H9 (cell line): ENCODE data around the gene ARG1. TPM values are rescaled to one million over a fixed set of nuclear protein-coding genes. Genes with fewer than 3 reads are reported as not detected.

Source experiments
- DNase-seq: peaks from one replicate; pipeline ENCODE4 v3.0.0-alpha.2; 2017
- H2AFZ ChIP-seq: one replicate; pipeline ENCODE4 v1.6.1; 2013; ENCODE audit warnings: mild to moderate bottlenecking, low read length, control low read depth, moderate library complexity
- H2AK5ac ChIP-seq: 2 replicates; pipeline ENCODE4 v1.6.1; 2013; ENCODE audit warnings: low read length, control low read depth, mixed read lengths; ENCODE audit not compliant: insufficient read length
- H2BK120ac ChIP-seq: one replicate; pipeline ENCODE4 v1.6.1; 2013; ENCODE audit warnings: low read depth, mild to moderate bottlenecking, low read length, control low read depth, inconsistent platforms; ENCODE audit not compliant: poor library complexity, severe bottlenecking
- H2BK12ac ChIP-seq: 2 replicates; pipeline ENCODE4 v1.6.1; 2013; ENCODE audit warnings: low read length, control low read depth, mixed read lengths, low read depth; ENCODE audit not compliant: insufficient read length
- H2BK15ac ChIP-seq: 2 replicates; pipeline ENCODE4 v1.6.1; 2013; ENCODE audit warnings: low read depth, low read length, control low read depth
- H2BK20ac ChIP-seq: one replicate; pipeline ENCODE4 v1.6.1; 2013; ENCODE audit warnings: low read depth, mild to moderate bottlenecking, low read length, control low read depth, inconsistent platforms; ENCODE audit not compliant: poor library complexity, severe bottlenecking
- H2BK5ac ChIP-seq: 2 replicates; pipeline ENCODE4 v1.6.1; 2013; ENCODE audit warnings: low read length, control low read depth, mixed read lengths; ENCODE audit not compliant: insufficient read length
- H3K14ac ChIP-seq: 2 replicates; pipeline ENCODE4 v1.6.1; 2013; ENCODE audit warnings: low read length, control low read depth; ENCODE audit not compliant: insufficient read depth
- H3K18ac ChIP-seq: 2 replicates; pipeline ENCODE4 v1.6.1; 2013; ENCODE audit warnings: low read depth, mild to moderate bottlenecking, mixed read lengths, low read length, control low read depth; ENCODE audit not compliant: insufficient read length
- H3K23ac ChIP-seq: 2 replicates; pipeline ENCODE4 v1.6.1; 2013; ENCODE audit warnings: low read length, control low read depth, mixed read lengths, low read depth; ENCODE audit not compliant: insufficient read length
- H3K23me2 ChIP-seq: 2 replicates; pipeline ENCODE4 v1.6.1; 2013; ENCODE audit warnings: low read depth, mild to moderate bottlenecking, mixed read lengths, low read length, control low read depth; ENCODE audit not compliant: insufficient read length, poor library complexity, severe bottlenecking
- H3K27ac ChIP-seq: 2 replicates; pipeline ENCODE4 v1.5.1; 2013; ENCODE audit warnings: low read length, control low read depth, mixed read lengths, low read depth; ENCODE audit not compliant: insufficient read length
- H3K27me3 ChIP-seq: 2 replicates; pipeline ENCODE4 v1.6.1; 2013; ENCODE audit warnings: low read length, control low read depth, inconsistent platforms; ENCODE audit not compliant: insufficient read depth
- H3K4ac ChIP-seq: 2 replicates; pipeline ENCODE4 v1.6.1; 2013; ENCODE audit warnings: low read depth, mild to moderate bottlenecking, control low read depth, inconsistent platforms, low read length, moderate library complexity
- H3K4me1 ChIP-seq: 2 replicates; pipeline ENCODE4 v1.6.1; 2013; ENCODE audit warnings: low read length, control low read depth, inconsistent platforms; ENCODE audit not compliant: insufficient read depth
- H3K4me2 ChIP-seq: 2 replicates; pipeline ENCODE4 v1.6.1; 2013; ENCODE audit warnings: low read length, control low read depth, mixed read lengths; ENCODE audit not compliant: insufficient read length, insufficient read depth
- H3K56ac ChIP-seq: 2 replicates; pipeline ENCODE4 v1.6.1; 2013; ENCODE audit warnings: low read depth, mild to moderate bottlenecking, mixed read lengths, low read length, control low read depth; ENCODE audit not compliant: insufficient read length
- H3K79me1 ChIP-seq: 2 replicates; pipeline ENCODE4 v1.6.1; 2013; ENCODE audit warnings: low read depth, mild to moderate bottlenecking, moderate library complexity, low read length, control low read depth, inconsistent platforms; ENCODE audit not compliant: insufficient read depth, poor library complexity, severe bottlenecking
- H3K79me2 ChIP-seq: 2 replicates; pipeline ENCODE4 v1.6.1; 2013; ENCODE audit warnings: low read length, control low read depth, inconsistent platforms; ENCODE audit not compliant: insufficient read depth
- H3K9ac ChIP-seq: 2 replicates; pipeline ENCODE4 v1.6.1; 2013; ENCODE audit warnings: low read length, control low read depth, mixed read lengths; ENCODE audit not compliant: insufficient read length; ENCODE audit errors: extremely low read depth
- H3K9me3 ChIP-seq: one replicate; pipeline ENCODE4 v1.6.1; 2013; ENCODE audit warnings: low read depth, low read length, inconsistent platforms; ENCODE audit not compliant: control insufficient read depth
- H3T11ph ChIP-seq: one replicate; pipeline ENCODE4 v1.6.1; 2013; ENCODE audit warnings: mild to moderate bottlenecking, low read length, control low read depth, inconsistent platforms
- H4K20me1 ChIP-seq: one replicate; pipeline ENCODE4 v1.6.1; 2013; ENCODE audit not compliant: control insufficient read depth, insufficient read length, insufficient read depth
- H4K5ac ChIP-seq: 2 replicates; pipeline ENCODE4 v1.6.1; 2013; ENCODE audit warnings: low read depth, mild to moderate bottlenecking, mixed read lengths, low read length, control low read depth; ENCODE audit not compliant: insufficient read length
- H4K8ac ChIP-seq: replicated peaks from 2 replicates; pipeline ENCODE4 v1.6.1; 2013; ENCODE audit warnings: low read length, control low read depth, mixed read lengths, low read depth; ENCODE audit not compliant: insufficient read length
- H4K91ac ChIP-seq: 2 replicates; pipeline ENCODE4 v1.6.1; 2013; ENCODE audit warnings: low read depth, mild to moderate bottlenecking, moderate library complexity, mixed read lengths, low read length, control low read depth; ENCODE audit not compliant: insufficient read length
- H3K27ac Mint-ChIP-seq, 3 experiments: 2 replicates in 2 of 3; 3 replicates in 1 of 3; pipeline ENCODE4 v1.8.0; 2020 to 2021; ENCODE audit warnings: mixed read lengths in 3 of 3, mild to moderate bottlenecking in 1 of 3, moderate library complexity in 1 of 3
- H3K27me3 Mint-ChIP-seq: 2 replicates; pipeline ENCODE4 v1.8.0; 2021; ENCODE audit warnings: low read depth, mild to moderate bottlenecking, moderate library complexity, mixed read lengths
- H3K36me3 Mint-ChIP-seq, 3 experiments: 2 replicates in 2 of 3; 3 replicates in 1 of 3; pipeline ENCODE4 v1.8.0; 2020 to 2021; ENCODE audit warnings: low read depth in 3 of 3, mixed read lengths in 3 of 3; ENCODE audit not compliant: insufficient read depth in 1 of 3
- H3K4me1 Mint-ChIP-seq, 2 experiments: 2 replicates each; pipeline ENCODE4 v1.8.0; 2020; ENCODE audit warnings: mixed read lengths in 2 of 2
- H3K4me3 Mint-ChIP-seq, 2 experiments: 2 replicates in 1 of 2; 3 replicates in 1 of 2; pipeline ENCODE4 v1.8.0; 2020 to 2021; ENCODE audit warnings: mild to moderate bottlenecking in 2 of 2, mixed read lengths in 2 of 2, moderate library complexity in 1 of 2
- H3K9me3 Mint-ChIP-seq, 2 experiments: 2 replicates in 1 of 2; 3 replicates in 1 of 2; pipeline ENCODE4 v1.8.0; 2020; ENCODE audit warnings: mild to moderate bottlenecking in 2 of 2, mixed read lengths in 2 of 2, moderate library complexity in 1 of 2
- WGBS: extraction: QIAGEN DNeasy Blood & Tissue Kit; methylation state at CpG from one replicate; pipeline ENCODE4 v1.1.7; 2013; ENCODE audit warnings: missing lambda C conversion rate, low lambda C conversion rate, mixed read lengths; ENCODE audit not compliant: insufficient read length; ENCODE audit errors: extremely low coverage; 5-methylcytosine and 5-hydroxymethylcytosine counted together
- total RNA-seq: library from RNA; stranded (reverse); gene quantifications from 2 replicates; pipeline ENCODE4 v1.2.1, GENCODE V29; 2021
- TF ChIP-seq, protein P1 (sequence below): fragments of 200-600 bp; sonication (generic); conservative IDR thresholded peaks from 3 replicates; pipeline ENCODE4 v1.8.0; 2021; ENCODE audit warnings: antibody characterized with exemption, mild to moderate bottlenecking

Gene ARG1
- total RNA-seq, 1 experiment from 2014 or later = not detected

DNA sequence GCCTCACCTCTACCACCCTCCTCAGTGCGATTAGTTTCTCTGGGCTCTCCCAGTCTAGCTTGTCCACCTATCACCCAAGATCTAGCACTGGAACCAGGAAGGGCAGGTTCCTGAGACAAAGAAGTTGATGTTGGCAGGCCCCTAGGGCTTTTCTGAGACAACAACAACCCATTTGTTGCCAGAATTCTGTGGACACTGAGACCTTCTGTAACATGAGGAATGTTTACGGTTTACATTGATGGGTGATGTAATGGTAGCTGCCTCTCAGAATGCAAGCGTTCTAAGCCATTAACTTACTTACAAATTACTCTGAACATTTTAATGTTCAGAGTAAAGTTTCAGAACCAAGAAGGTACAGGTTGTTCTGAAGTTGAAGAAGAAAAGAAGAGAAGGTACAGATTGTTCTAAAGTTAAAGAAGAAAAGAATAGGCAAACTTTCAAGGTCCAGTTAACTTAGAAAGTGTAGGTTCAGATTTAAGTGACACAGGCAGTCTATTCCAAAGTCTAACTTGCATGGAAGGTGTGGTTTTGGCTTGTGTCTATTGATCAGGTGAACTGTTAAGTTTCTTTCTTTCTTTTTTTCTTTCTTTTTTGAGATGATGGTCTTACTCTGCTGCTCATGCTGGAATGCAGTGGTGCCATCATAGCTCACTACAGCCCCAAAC lies 58.7 kb downstream of the ARG1 start:
- Mint-ChIP-seq H3K36me3 (peaks cover 0 to 3% (median 2%) of the 10 kb centered on the region in 3 experiments; a peak in 2 of 7 replicates), H3K27me3 (no peaks in the 10 kb centered on the region)

More for the DNA sequence above, 58.7 kb downstream of the ARG1 start:
- no CpG with 5 or more reads among the region's 3 CpGs for WGBS
- Histone ChIP-seq H3K18ac (no peak overlapping the region), H2BK15ac (no peak overlapping the region), H3K27ac (no peak overlapping the region), H3K79me2 (no peaks in the 10 kb centered on the region), H4K8ac (no peak overlapping the region), H3K27me3 (no peaks in the 10 kb centered on the region), H3K23me2 (no peaks in the 10 kb centered on the region), H2AK5ac (no peak overlapping the region), H2BK120ac (no peak overlapping the region), H2BK5ac (no peak overlapping the region), H3T11ph (no peak overlapping the region), H3K79me1 (no peaks in the 10 kb centered on the region), H3K4me1 (0 out of 2 replicates have a peak, but pooled peaks cover 2% of the 10 kb centered on the region), H3K56ac (no peak overlapping the region), H2AFZ (no peak overlapping the region), H4K5ac (no peak overlapping the region), H3K9ac (no peak overlapping the region), H3K4me2 (no peak overlapping the region), H3K23ac (no peak overlapping the region), H2BK12ac (no peak overlapping the region), H2BK20ac (no peak overlapping the region), H3K14ac (no peak overlapping the region), H4K20me1 (no peaks in the 10 kb centered on the region), H3K4ac (no peak overlapping the region), H3K9me3 (no peaks in the 10 kb centered on the region), H4K91ac (no peak overlapping the region)
- H3K4me1 Mint-ChIP-seq = peaks cover 10 to 12% of the 10 kb centered on the region in 2 experiments
- no peak overlapping the region for H3K4me3 Mint-ChIP-seq
- no peaks in the 10 kb centered on the region for H3K9me3 Mint-ChIP-seq
- no peak for DNase-seq
- H3K27ac Mint-ChIP-seq = no peak overlapping the region
- TF ChIP-seq, protein P1, sequence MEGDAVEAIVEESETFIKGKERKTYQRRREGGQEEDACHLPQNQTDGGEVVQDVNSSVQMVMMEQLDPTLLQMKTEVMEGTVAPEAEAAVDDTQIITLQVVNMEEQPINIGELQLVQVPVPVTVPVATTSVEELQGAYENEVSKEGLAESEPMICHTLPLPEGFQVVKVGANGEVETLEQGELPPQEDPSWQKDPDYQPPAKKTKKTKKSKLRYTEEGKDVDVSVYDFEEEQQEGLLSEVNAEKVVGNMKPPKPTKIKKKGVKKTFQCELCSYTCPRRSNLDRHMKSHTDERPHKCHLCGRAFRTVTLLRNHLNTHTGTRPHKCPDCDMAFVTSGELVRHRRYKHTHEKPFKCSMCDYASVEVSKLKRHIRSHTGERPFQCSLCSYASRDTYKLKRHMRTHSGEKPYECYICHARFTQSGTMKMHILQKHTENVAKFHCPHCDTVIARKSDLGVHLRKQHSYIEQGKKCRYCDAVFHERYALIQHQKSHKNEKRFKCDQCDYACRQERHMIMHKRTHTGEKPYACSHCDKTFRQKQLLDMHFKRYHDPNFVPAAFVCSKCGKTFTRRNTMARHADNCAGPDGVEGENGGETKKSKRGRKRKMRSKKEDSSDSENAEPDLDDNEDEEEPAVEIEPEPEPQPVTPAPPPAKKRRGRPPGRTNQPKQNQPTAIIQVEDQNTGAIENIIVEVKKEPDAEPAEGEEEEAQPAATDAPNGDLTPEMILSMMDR = no peak

Other genes with a start within 250 kb of the ARG1 start
- 13.6 and 16.2 TPM in 2 replicates for gene MED23, start 55.0 kb downstream of the ARG1 start, total RNA-seq
- gene ENPP3, start 64.1 kb downstream of the ARG1 start, total RNA-seq = 0.09 and 0.15 TPM in 2 replicates
- gene OR2A4, start 128.2 kb downstream of the ARG1 start, total RNA-seq = not detected in 2 replicates
- gene CTAGE9, start 137.8 kb downstream of the ARG1 start, total RNA-seq = 0.13 TPM in 1 of 2 replicates, not detected in the other
- 21.1 and 22.5 TPM in 2 replicates for gene ENPP1, start 234.8 kb downstream of the ARG1 start, total RNA-seq